PC-9 (cell line): Measurements from ENCODE around the gene LINC00305.

ENCODE experiments used
- CTCF ChIP-seq: fragments of 200-600 bp; sonication (generic); conservative IDR thresholded peaks from 2 replicates; pipeline ENCODE4 v1.6.1; 2017; ENCODE audit warnings: mixed run types, antibody characterized with exemption, mild to moderate bottlenecking, moderate library complexity
- EZH2 ChIP-seq: fragments of 200-600 bp; sonication (generic); IDR thresholded peaks from 2 replicates; pipeline ENCODE4 v1.8.0; 2017; ENCODE audit warnings: antibody characterized with exemption, low read depth

DNA sequence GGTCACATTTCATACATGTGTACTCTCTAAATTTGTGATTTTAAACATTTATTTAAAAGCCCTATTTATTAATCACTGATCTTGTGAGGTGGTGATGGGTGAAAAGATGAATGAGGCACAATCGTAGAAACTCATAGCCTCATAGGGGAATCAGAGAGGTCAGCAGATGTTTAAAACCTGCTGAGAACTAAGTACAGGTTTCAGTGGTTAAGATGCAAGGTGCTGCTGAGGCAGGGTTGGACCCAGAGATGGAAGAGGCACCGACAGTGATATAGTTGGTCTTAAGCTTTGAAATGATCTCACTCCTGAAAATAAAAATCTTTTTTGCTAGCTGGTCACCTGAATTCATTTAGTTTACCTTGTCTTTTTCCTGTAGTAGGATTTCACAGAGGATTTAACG lies 49.6 kb downstream of the LINC00305 start:
- TF ChIP-seq CTCF (no peak), EZH2 (no peak)
